G401.6 (cell line): ENCODE results near the gene CTDSPL.
"Not testable (repeated sequence)": the region's sequence is repeated elsewhere in the genome, so short reads cannot be mapped to it uniquely, and the experiment has no call there.

Source experiments
- FAIRE-seq: peaks from 2 replicates; lab custom pipeline; 2012; peaks lifted over from hg19 to GRCh38; lab: Jason Lieb, UNC

CTDSPL gene

GRCh38 chr3:38019658-38020341, 158.1 kb downstream of the CTDSPL start:
- no peak for FAIRE-seq

DNA sequence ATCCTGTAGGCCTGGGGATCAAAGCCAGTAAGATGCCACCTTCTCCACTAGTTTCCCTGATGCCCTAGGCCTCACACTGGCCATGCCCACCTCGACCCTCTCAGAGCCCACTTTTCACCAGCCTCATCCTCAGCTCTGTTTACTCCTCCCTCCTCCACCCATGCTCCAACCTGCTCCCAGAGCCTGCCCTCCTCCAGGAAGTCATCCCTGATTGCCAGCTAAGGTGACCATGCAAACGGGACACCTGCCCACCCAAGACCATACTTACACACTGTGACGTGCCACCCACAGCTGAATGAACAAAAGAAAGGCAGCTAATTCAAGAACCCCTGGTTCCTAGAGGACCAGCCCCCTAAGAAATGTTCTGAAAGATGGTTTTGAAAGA, 158.7 kb downstream of the CTDSPL start:
- FAIRE-seq, result no peak

- FAIRE-seq, result no peak
Measured at GRCh38 chr3:38021196-38021595, 159.5 kb downstream of the CTDSPL start.

DNA sequence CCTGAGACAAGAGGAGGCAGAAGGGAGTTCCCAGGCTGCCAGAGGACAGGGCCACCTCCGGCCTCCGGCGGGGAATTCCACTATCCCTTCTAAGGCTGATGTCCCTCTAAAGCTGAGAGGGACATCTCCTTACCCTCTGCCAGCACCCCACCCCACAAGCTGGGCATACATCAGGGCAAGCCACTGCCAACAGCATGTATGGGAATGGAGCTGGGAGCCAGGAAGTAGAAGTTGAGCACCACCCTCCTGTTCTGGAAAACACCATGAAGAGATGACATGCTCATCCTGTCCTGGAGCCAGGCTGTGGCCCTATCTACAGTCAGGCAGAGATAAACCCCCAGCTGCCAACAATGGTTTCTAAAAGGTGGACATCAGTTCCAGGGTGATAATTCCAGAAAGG, 160.6 kb downstream of the CTDSPL start:
- FAIRE-seq, result no peak

DNA sequence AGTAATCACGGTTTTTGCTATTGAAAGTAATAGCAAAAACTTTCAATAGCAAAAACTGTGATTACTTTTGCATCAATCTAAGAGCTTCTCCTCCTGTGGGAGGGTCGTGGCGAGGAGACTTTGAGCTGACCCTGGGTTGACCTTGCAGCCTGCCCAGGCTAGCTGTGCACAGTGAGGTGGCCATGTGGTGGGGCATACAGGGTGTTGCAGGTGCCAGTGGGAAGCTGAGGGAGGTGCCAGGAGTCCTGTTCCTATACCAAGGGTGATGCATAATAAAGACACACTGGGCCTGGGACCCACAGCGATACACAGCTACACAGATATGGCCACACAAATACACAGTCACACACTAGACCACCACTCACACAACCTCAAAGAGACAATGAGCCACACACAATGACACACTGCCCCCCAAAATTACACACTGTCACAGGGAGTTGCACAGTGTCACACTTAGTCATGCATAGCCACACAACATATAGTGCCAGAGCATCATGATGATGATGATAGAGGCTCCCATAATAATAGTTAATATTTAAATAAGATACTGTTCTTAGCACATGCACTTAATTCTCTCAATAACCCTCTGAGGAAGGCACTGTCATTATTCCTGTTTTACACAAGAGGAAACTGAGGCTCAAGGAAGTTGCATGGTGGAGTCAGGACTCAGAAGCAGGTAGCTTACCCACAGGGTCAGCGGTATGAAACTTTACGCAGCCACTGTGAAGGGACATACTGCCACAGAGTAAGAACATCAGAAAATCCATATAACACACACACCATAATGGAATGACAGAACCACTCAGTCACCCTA, 161.4 kb downstream of the CTDSPL start:
- no peak for FAIRE-seq

GRCh38 chr3:38026856-38027255, 165.2 kb downstream of the CTDSPL start:
- FAIRE-seq, result no peak

- no peak for FAIRE-seq
Measured at GRCh38 chr3:38027466-38028465, 166.1 kb downstream of the CTDSPL start.

GRCh38 chr3:38028621-38029361, 167.1 kb downstream of the CTDSPL start:
- FAIRE-seq, result no peak

- FAIRE-seq, result no peak
Measured at GRCh38 chr3:38029400-38030125, 167.9 kb downstream of the CTDSPL start, which contains the start of gene PLCD1. Gene PLCD1, minus strand, starts transcription at chr3:38029642. Its CDS starts 103 bp downstream, at chr3:38029539.

GRCh38 chr3:38030126-38031021, 168.7 kb downstream of the CTDSPL start:
- FAIRE-seq, result no peak

- FAIRE-seq, result no peak
Measured at GRCh38 chr3:38031022-38031994, 169.6 kb downstream of the CTDSPL start.

DNA sequence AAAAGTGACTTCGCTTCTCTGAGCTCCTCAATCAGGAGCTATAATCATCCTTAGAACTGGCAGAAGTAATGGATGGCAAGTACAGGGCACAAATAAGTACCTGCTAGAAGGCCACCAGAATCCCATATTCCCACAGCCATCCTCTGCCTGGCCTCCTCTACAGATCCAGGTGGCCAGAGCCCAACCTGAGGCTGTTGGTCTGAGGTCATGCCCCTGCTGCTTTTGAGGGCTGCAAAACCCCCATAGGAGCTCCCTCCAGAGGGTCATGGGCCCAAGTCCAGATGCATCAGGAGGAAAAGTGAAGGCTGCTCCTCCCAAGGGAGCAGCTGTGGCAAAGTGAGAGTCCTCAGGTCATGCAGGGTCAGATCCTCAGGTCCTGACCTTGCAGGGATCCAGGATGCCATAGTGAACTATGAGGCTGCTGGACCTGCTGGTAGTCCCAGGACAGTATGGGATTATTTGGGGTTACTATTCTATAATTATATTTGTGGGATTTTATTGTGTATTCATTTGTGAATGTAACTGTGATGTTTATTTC, 170.7 kb downstream of the CTDSPL start:
- no peak for FAIRE-seq

DNA sequence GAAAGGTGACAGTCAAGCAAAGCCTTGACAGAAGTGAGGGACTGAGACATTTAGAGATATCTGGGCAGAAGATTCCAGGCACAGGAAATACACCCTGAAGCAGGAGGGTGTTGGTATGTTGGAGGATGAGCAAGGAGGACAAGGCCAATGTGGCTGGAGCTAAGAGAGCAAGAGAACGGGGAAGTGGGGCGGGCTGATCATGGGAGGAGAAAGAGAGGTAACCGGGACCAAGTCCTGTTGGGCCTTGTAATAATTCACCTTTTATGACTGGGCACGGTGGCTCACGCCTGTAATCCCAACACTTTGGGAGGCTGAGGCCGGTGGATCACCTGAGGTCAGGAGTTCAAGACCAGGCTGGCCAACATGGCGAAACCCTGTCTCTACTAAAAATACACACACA, 171.9 kb downstream of the CTDSPL start:
- not testable (repeated sequence) for FAIRE-seq
